HG03571 (cell line): Measurements from ENCODE around the gene BRIP1.
"Not testable (repeated sequence)": the region's sequence is repeated elsewhere in the genome, so short reads cannot be mapped to it uniquely, and the experiment has no call there.

Source experiments
- ATAC-seq: cut with Tn5 transposase; IDR thresholded peaks from one replicate; pipeline ENCODE4 v1.9.1; 2021; ENCODE audit not compliant: unreplicated experiment

Gene BRIP1

GRCh38 chr17:61862975-61863800 lies at the start of gene BRIP1:
Gene BRIP1 (minus strand): TSS chr17:61863528. CDS start chr17:61861539, 1,989 bp downstream.
- ATAC-seq = peak; percentile 83

GRCh38 chr17:61908292-61909037 lies 45.1 kb upstream of the BRIP1 start:
- no peak for ATAC-seq

DNA sequence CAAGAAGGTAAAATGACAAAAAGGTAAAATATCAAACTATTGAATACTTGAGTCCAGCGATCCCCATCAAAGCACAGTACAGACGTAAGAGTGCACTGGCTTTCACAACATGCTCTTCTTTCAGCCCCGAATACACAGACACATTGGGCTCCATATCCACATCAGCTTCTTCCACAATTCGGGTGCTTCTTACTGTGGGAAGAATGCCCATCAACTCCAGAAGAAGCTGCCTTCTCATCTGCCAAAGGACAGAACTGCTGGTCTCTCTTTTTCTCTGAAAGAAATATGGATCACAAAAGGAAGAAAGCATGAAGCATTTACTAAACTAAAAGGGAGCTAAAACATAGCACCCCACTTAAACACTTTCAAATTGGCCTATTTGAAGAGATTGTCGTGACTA lies 44.0 kb upstream of the BRIP1 start:
- ATAC-seq = no peak

DNA sequence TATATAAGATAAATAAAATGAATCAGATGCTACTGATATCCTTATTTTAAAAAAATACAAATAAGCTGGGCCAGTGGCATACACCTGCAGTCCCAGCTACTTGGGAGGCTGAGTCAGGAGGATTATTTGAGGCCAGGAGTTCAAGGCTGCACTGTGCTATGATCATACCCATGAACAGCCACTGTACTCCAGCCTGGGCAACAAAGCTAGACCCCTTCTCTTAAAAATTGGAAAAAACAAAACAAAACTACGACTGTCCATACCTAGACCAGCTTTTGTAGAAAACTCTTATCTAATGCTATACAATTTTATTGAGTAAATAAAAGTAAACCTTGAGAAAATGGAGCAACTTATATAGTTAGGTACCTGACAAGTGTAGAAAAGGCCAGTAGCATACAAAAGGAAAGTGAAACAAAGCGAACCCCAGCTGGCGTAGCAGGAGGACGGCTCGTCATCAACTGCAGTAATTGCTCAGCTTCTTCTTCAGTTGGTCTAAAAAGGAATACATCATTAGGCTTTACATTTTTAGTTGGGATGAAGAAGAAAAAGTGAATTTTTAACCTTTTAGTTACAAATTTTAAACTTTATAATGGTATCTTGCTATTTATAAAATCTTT lies 40.9 kb upstream of the BRIP1 start:
- no peak for ATAC-seq

- ATAC-seq = no peak
These were observed 39.9 kb upstream of the BRIP1 start for GRCh38 chr17:61903251-61903650.

GRCh38 chr17:61897548-61898180 lies 34.3 kb upstream of the BRIP1 start:
- no peak for ATAC-seq

- ATAC-seq = no peak
These were observed 32.1 kb upstream of the BRIP1 start for GRCh38 chr17:61895391-61895790.

GRCh38 chr17:61894310-61894709 lies 31.0 kb upstream of the BRIP1 start:
- ATAC-seq = not testable (repeated sequence)

- not testable (repeated sequence) for ATAC-seq
These were observed 24.4 kb upstream of the BRIP1 start for GRCh38 chr17:61887733-61888132.

DNA sequence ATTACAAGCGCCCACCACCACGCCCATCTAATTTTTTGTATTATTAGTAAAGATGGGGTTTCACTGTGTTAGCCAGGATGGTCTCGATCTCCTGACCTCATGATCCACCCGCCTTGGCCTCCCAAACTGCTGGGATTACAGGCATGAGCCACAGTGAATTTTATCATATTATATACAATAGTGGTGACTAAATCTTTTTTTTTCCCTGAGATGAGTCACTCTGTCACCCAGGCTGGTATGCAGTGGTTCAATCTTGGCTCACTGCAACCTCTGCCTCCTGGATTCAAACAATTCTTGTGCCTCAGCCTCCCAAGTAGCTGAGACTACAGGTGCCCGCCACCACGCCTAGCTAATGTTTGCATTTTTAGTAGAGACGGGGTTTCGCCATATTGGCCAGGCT lies 22.5 kb upstream of the BRIP1 start:
- ATAC-seq = not testable (repeated sequence)

GRCh38 chr17:61884864-61885263 lies 21.5 kb upstream of the BRIP1 start:
- no peak for ATAC-seq

GRCh38 chr17:61880589-61881102 lies 17.3 kb upstream of the BRIP1 start:
- no peak for ATAC-seq

- no peak for ATAC-seq
These were observed 15.8 kb upstream of the BRIP1 start for GRCh38 chr17:61878984-61879612.

DNA sequence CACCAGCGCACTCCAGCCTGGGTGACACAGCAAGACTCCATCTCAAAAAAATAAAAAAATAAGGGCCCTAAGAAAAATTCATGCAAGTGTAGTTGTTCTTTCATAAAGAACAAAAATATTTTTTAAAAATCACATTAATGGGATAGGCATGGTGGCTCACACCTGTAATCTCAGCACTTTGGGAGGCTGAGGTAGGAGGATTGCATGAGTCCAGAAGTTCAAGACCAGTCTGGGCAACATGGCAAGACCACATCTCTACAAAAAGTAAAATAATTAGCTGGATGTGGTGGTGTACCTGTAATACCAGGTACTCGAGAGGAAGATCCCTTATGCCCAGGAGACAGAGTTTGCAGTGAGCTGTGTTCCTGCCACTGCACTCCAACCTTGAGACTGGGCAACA lies 15.2 kb upstream of the BRIP1 start:
- no peak for ATAC-seq

DNA sequence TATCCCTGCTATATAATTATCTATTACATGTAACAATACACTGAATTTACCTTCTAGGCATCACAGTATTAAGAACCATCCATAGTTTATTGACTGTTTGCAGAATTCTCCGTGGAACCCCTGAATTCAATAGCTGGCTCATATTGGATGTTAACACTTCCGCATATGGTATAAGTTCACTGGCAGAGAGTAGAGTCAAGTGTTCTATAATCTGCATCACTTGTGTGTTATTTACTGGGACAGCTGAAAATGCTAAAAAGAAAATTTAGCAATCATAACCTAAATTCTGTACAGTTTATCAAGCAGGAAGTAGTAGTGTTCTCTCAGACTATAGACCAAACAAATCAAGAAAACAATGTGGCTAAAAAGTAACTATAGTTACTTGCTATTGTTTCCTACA lies 14.5 kb upstream of the BRIP1 start:
- ATAC-seq = no peak

DNA sequence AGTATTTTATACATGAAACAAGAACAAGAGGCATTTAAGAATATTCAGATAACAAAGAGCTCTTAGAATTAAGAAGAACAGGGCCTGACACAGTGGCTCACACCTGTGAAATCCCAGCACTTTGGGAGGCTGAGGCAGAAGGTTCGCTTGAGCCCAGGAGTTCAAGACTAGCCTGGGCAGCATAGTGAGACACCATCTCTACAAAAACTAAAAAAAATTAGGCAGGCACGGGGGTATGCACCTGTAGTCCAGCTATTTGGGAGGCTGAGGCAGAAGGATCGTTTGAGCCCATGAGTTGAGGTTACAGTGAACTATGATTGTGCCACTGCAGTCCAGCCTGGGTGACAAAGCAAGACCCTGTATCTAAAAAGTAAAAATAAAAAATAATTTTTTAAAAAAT lies 12.5 kb upstream of the BRIP1 start:
- no peak for ATAC-seq

- ATAC-seq = no peak
These were observed 12.0 kb upstream of the BRIP1 start for GRCh38 chr17:61875285-61875684.

DNA sequence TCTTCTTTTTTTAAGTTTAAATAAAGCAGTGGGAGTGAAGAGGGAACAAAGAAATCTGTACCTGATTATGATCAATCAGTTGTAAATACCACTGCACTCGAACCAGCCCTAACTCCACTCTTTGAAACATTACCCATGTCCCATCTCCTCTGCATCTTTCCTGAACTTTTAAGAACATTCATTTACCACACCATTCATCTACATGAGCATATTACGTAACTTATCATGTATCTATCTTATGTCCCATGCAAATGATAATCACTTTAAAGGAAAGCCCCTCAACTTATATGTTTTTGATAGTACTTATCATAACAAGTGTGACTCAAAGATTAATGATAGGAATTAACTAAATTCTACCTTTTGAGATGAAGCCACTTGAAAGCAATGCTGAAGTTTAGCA lies 10.7 kb upstream of the BRIP1 start:
- ATAC-seq = no peak

- ATAC-seq = no peak
These were observed 8.8 kb upstream of the BRIP1 start for GRCh38 chr17:61872099-61872498.

GRCh38 chr17:61869138-61869537 lies 5.8 kb upstream of the BRIP1 start:
- no peak for ATAC-seq

DNA sequence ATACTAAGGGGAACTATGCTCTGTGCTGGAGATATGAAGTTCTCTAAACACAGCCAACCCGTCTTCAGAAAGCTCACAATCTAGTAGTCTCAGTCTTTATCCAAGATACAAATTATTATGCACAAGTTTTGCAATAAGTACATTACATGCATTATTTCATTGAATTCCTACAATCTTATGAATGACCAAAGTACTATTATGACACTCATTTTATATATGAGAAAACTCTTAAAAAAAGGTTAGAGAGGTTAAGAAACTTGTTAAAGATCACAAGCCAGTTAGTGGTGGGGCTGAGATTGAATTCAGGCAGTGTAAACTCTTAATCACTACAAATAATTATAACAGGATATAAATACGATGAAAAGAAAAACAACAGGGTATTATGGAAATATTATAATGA lies 4.7 kb upstream of the BRIP1 start:
- no peak for ATAC-seq
